IPS-15b (cell line): Measurements from ENCODE around the gene PPM1E.
"Not testable (repeated sequence)": the region's sequence is repeated elsewhere in the genome, so short reads cannot be mapped to it uniquely, and the experiment has no call there.

Experiments used
- H3K27me3 ChIP-seq: one replicate; pipeline ENCODE4 v1.6.1; 2013; ENCODE audit warnings: low read length; ENCODE audit not compliant: control insufficient read depth, insufficient read depth
- H3K36me3 ChIP-seq: one replicate; pipeline ENCODE4 v1.6.1; 2013; ENCODE audit warnings: low read length; ENCODE audit not compliant: control insufficient read depth, insufficient read depth
- H3K4me1 ChIP-seq: one replicate; pipeline ENCODE4 v1.6.1; 2013; ENCODE audit warnings: mild to moderate bottlenecking, low read length; ENCODE audit not compliant: control insufficient read depth, insufficient read depth
- H3K4me3 ChIP-seq: one replicate; pipeline ENCODE4 v1.5.1; 2013; ENCODE audit warnings: low read depth, low read length
- H3K9ac ChIP-seq: one replicate; pipeline ENCODE4 v1.6.1; 2013; ENCODE audit warnings: low read depth, mild to moderate bottlenecking, low read length
- H3K9me3 ChIP-seq: one replicate; pipeline ENCODE4 v1.6.1; 2013; ENCODE audit warnings: mild to moderate bottlenecking, low read length; ENCODE audit not compliant: control insufficient read depth, insufficient read depth

Gene PPM1E

DNA sequence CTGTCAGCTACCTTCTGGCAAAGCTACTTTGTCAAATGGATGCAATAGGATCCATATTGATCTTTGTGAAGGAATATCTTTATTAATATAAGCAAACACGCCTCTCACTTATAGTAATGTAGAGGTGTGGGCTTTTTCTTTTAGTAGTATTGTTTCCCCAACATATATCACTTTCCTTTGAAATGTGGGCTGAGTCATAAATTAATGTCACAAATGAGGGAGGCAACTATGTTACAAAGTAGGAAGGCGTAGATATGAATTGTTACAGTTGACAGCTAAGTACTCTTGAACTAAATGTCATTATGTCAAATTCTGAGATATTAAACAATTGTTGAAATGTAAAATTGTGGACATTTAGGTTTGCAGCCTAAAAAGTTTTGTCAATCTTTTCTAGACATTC, 2.6 kb upstream of the PPM1E start:
- Histone ChIP-seq H3K27me3 (peaks cover 24% of the 10 kb centered on the region), H3K9me3 (no peaks in the 10 kb centered on the region), H3K9ac (no peak overlapping the region)

GRCh38 chr17:58755269-58755576, 431 bp upstream of the PPM1E start:
- Histone ChIP-seq H3K9me3 (no peaks in the 10 kb centered on the region), H3K4me1 (peaks cover 6% of the 10 kb centered on the region), H3K4me3 (peak overlapping the region; percentile 87), H3K36me3 (no peaks in the 10 kb centered on the region), H3K9ac (no peak overlapping the region), H3K27me3 (peaks cover 25% of the 10 kb centered on the region)

More for the DNA sequence above, 2.6 kb upstream of the PPM1E start:
- Histone ChIP-seq H3K36me3 (no peaks in the 10 kb centered on the region), H3K4me1 (peaks cover 6% of the 10 kb centered on the region), H3K4me3 (no peak overlapping the region)

- peaks cover 25% of the 10 kb centered on the region for H3K27me3 ChIP-seq
- no peaks in the 10 kb centered on the region for H3K9me3 ChIP-seq
- no peaks in the 10 kb centered on the region for H3K36me3 ChIP-seq
- H3K4me1 ChIP-seq = peaks cover 6% of the 10 kb centered on the region
- H3K9ac ChIP-seq = peak overlapping the region; percentile 26
- peak overlapping the region; percentile 87 for H3K4me3 ChIP-seq
These were observed 850 bp downstream of the PPM1E start for GRCh38 chr17:58756246-58757161.

- H3K36me3 ChIP-seq = no peaks in the 10 kb centered on the region
- peaks cover 6% of the 10 kb centered on the region for H3K4me1 ChIP-seq
- H3K4me3 ChIP-seq = peak overlapping the region; percentile 87
- no peaks in the 10 kb centered on the region for H3K9me3 ChIP-seq
- H3K27me3 ChIP-seq = peaks cover 25% of the 10 kb centered on the region
- peak overlapping the region; percentile 26 for H3K9ac ChIP-seq
These were observed 1.5 kb downstream of the PPM1E start for GRCh38 chr17:58757162-58757613.

- Histone ChIP-seq H3K36me3 (no peaks in the 10 kb centered on the region), H3K4me3 (no peak overlapping the region), H3K4me1 (peaks cover 6% of the 10 kb centered on the region), H3K27me3 (peaks cover 25% of the 10 kb centered on the region), H3K9ac (no peak overlapping the region), H3K9me3 (no peaks in the 10 kb centered on the region)
These were observed 3.2 kb downstream of the PPM1E start for GRCh38 chr17:58758890-58759289.

GRCh38 chr17:58759522-58759921, 3.9 kb downstream of the PPM1E start:
- Histone ChIP-seq H3K9me3 (no peaks in the 10 kb centered on the region), H3K9ac (no peak overlapping the region), H3K36me3 (no peaks in the 10 kb centered on the region), H3K4me3 (no peak overlapping the region), H3K4me1 (peaks cover 6% of the 10 kb centered on the region), H3K27me3 (peaks cover 23% of the 10 kb centered on the region)

- Histone ChIP-seq H3K4me1 (peaks cover 6% of the 10 kb centered on the region), H3K4me3 (no peak overlapping the region), H3K27me3 (peaks cover 17% of the 10 kb centered on the region), H3K9ac (no peak overlapping the region), H3K36me3 (no peaks in the 10 kb centered on the region), H3K9me3 (no peaks in the 10 kb centered on the region)
These were observed 4.6 kb downstream of the PPM1E start for GRCh38 chr17:58760248-58760647.

- Histone ChIP-seq H3K9me3 (no peaks in the 10 kb centered on the region), H3K36me3 (no peaks in the 10 kb centered on the region), H3K9ac (no peak overlapping the region), H3K4me1 (no peaks in the 10 kb centered on the region), H3K4me3 (no peak overlapping the region), H3K27me3 (no peaks in the 10 kb centered on the region)
These were observed 7.6 kb downstream of the PPM1E start for GRCh38 chr17:58763263-58763662.

- no peaks in the 10 kb centered on the region for H3K4me1 ChIP-seq
- H3K27me3 ChIP-seq = no peaks in the 10 kb centered on the region
- H3K9ac ChIP-seq = no peak overlapping the region
- no peaks in the 10 kb centered on the region for H3K36me3 ChIP-seq
- no peak overlapping the region for H3K4me3 ChIP-seq
- no peaks in the 10 kb centered on the region for H3K9me3 ChIP-seq
These were observed 8.7 kb downstream of the PPM1E start for GRCh38 chr17:58764373-58764772.

GRCh38 chr17:58778482-58778881, 22.8 kb downstream of the PPM1E start:
- H3K9ac ChIP-seq, H3K4me1 ChIP-seq, H3K4me3 ChIP-seq, H3K27me3 ChIP-seq, H3K36me3 ChIP-seq, H3K9me3 ChIP-seq: not testable (repeated sequence)

DNA sequence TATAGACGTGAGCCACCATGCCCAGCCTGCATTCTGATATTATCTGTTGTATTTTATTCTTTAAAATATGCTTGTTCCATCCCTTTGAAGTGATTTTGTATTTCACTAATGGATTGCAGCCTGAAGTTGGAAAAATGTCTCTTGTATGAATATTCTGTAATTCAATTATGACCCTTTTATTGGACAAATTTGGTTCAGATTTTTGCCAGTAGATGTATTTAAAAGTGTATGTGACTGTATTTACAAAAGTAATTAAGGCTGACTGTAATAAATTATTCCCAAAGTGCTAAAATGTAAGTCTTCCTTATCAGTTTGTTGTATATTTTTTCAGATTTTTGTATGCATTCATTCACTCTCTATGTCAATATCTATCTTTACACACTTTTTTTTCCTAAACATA, 23.8 kb downstream of the PPM1E start:
- Histone ChIP-seq H3K9me3 (no peaks in the 10 kb centered on the region), H3K4me1 (no peaks in the 10 kb centered on the region), H3K4me3 (no peak overlapping the region), H3K9ac (no peak overlapping the region), H3K36me3 (no peaks in the 10 kb centered on the region), H3K27me3 (no peaks in the 10 kb centered on the region)

- Histone ChIP-seq H3K9me3 (no peaks in the 10 kb centered on the region), H3K9ac (no peak overlapping the region), H3K4me3 (no peak overlapping the region), H3K4me1 (no peaks in the 10 kb centered on the region), H3K36me3 (no peaks in the 10 kb centered on the region), H3K27me3 (no peaks in the 10 kb centered on the region)
These were observed 27.7 kb downstream of the PPM1E start for GRCh38 chr17:58783380-58783779.
